Activated B cell treated with CpG ODN at 0.5 μM for 24 hours (primary cell): ENCODE results near the gene EPM2AIP1. TPM values are rescaled to one million over a fixed set of nuclear protein-coding genes. Genes with fewer than 3 reads are reported as not detected.

Experiments
- ATAC-seq: fragments of 200-7000 bp; cut with Tn5 transposase; one replicate; pipeline ENCODE4 v1.10.0; 2021; ENCODE audit warnings: low read depth, mild to moderate bottlenecking, moderate library complexity
- CTCF ChIA-PET: fragments of 350-600 bp; sonication (Branson Sonifier 250); formaldehyde crosslinking; loops from one replicate; lab custom pipeline; 2021; ENCODE audit warnings: antibody characterized with exemption; lab: Charles Lee
- POLR2A ChIA-PET: fragments of 350-600 bp; sonication (Branson Sonifier 250); formaldehyde crosslinking; loops from one replicate; lab custom pipeline; 2021; ENCODE audit warnings: antibody characterized with exemption; lab: Charles Lee
- DNase-seq: peaks from one replicate; pipeline ENCODE4 v3.0.0; 2022
- H3K27ac Mint-ChIP-seq: one replicate; pipeline ENCODE4 v1.8.0; 2020; ENCODE audit warnings: mixed read lengths
- H3K27me3 Mint-ChIP-seq: one replicate; pipeline ENCODE4 v1.8.0; 2021; ENCODE audit warnings: mixed read lengths
- H3K36me3 Mint-ChIP-seq: one replicate; pipeline ENCODE4 v1.8.0; 2021; ENCODE audit warnings: low read depth, mixed read lengths
- H3K4me1 Mint-ChIP-seq: one replicate; pipeline ENCODE4 v1.8.0; 2021; ENCODE audit warnings: mixed read lengths
- H3K4me3 Mint-ChIP-seq: one replicate; pipeline ENCODE4 v1.8.0; 2020; ENCODE audit warnings: mild to moderate bottlenecking, mixed read lengths
- H3K9me3 Mint-ChIP-seq: one replicate; pipeline ENCODE4 v1.8.0; 2020; ENCODE audit warnings: mixed read lengths
- CTCF ChIP-seq: fragments of 200-600 bp; IDR thresholded peaks from one replicate; pipeline ENCODE4 v1.8.0; 2022; ENCODE audit warnings: antibody characterized with exemption, mild to moderate bottlenecking
- intact Hi-C: fragments of 100-400 bp; cut with micrococcal nuclease; formaldehyde crosslinking; loops from one replicate; pipeline ENCODE4 v1.15.1; 2024
- total RNA-seq: library from RNA; stranded (reverse); gene quantifications from 2 replicates; pipeline ENCODE4 v1.2.3, GENCODE V29; 2022

Gene EPM2AIP1
- total RNA-seq, 1 donor from 2014 or later: 30.7 TPM

GRCh38 chr3:37029111-37029510 is 36.2 kb upstream of the EPM2AIP1 start:
- no peak for DNase-seq
- ChIA-PET CTCF (no interaction called here), POLR2A (no interaction called here)
- Mint-ChIP-seq H3K9me3 (no peaks in the 10 kb centered on the region), H3K27me3 (no peaks in the 10 kb centered on the region), H3K4me3 (no peak overlapping the region), H3K4me1 (peaks cover 7% of the 10 kb centered on the region), H3K27ac (no peak overlapping the region), H3K36me3 (peaks cover 76% of the 10 kb centered on the region)
- ATAC-seq: no peak
- intact Hi-C loops: no loop called here
- no peak for TF ChIP-seq CTCF

- H3K36me3 Mint-ChIP-seq: peaks cover 78% of the 10 kb centered on the region
- no peak overlapping the region for H3K27ac Mint-ChIP-seq
- intact Hi-C loops: no loop called here
Measured at GRCh38 chr3:37028329-37028728, 35.4 kb upstream of the EPM2AIP1 start.

GRCh38 chr3:37026851-37027250 is 33.9 kb upstream of the EPM2AIP1 start:
- H3K27ac Mint-ChIP-seq: no peak overlapping the region
- peaks cover 79% of the 10 kb centered on the region for H3K36me3 Mint-ChIP-seq
- peaks cover 7% of the 10 kb centered on the region for H3K4me1 Mint-ChIP-seq
- no peaks in the 10 kb centered on the region for H3K27me3 Mint-ChIP-seq
- ChIA-PET CTCF (no interaction called here), POLR2A (no interaction called here)
- H3K4me3 Mint-ChIP-seq: no peak overlapping the region
- DNase-seq (no peak), ATAC-seq (no peak)
- intact Hi-C loops: no loop called here
- H3K9me3 Mint-ChIP-seq: no peaks in the 10 kb centered on the region
- no peak for TF ChIP-seq CTCF

More at GRCh38 chr3:37028329-37028728, 35.4 kb upstream of the EPM2AIP1 start:
- Mint-ChIP-seq H3K9me3 (no peaks in the 10 kb centered on the region), H3K27me3 (no peaks in the 10 kb centered on the region), H3K4me3 (no peak overlapping the region), H3K4me1 (peaks cover 7% of the 10 kb centered on the region)
- ATAC-seq (no peak), DNase-seq (no peak)
- TF ChIP-seq CTCF: no peak
- ChIA-PET POLR2A (no interaction called here), CTCF (no interaction called here)

- ATAC-seq (no peak), DNase-seq (no peak)
- peaks cover 7% of the 10 kb centered on the region for H3K4me1 Mint-ChIP-seq
- intact Hi-C loops: no loop called here
- H3K27ac Mint-ChIP-seq: no peak overlapping the region
- H3K27me3 Mint-ChIP-seq: no peaks in the 10 kb centered on the region
- CTCF ChIA-PET: interaction anchor here (1.0 to 1.7 kb wide), 5 partner anchors 9 to 188 kb away, joined by 3 to 14 read pairs (median 5); no protein-coding TSS in a partner anchor
- peaks cover 79% of the 10 kb centered on the region for H3K36me3 Mint-ChIP-seq
- TF ChIP-seq CTCF: no peak
- POLR2A ChIA-PET: interaction anchor here (0.8 to 2.5 kb wide), 3 partner anchors 13 to 117 kb away, joined by 3 to 17 read pairs (median 3); partner anchors contain the start of genes EPM2AIP1 and MLH1
- no peak overlapping the region for H3K4me3 Mint-ChIP-seq
- H3K9me3 Mint-ChIP-seq: no peaks in the 10 kb centered on the region
Measured at GRCh38 chr3:37025561-37026335, 32.8 kb upstream of the EPM2AIP1 start.

- ATAC-seq (peak; percentile 58), DNase-seq (no peak)
- ChIA-PET CTCF (interaction anchor here (0.8 to 2.0 kb wide), 7 partner anchors 10 to 233 kb away, joined by 3 to 14 read pairs (median 4); no protein-coding TSS in a partner anchor), POLR2A (interaction anchor here (0.6 to 2.5 kb wide), 5 partner anchors 14 to 161 kb away, joined by 3 to 17 read pairs (median 3); partner anchors contain the start of genes EPM2AIP1 and MLH1)
- Mint-ChIP-seq H3K4me1 (peaks cover 7% of the 10 kb centered on the region), H3K36me3 (peaks cover 82% of the 10 kb centered on the region), H3K9me3 (no peaks in the 10 kb centered on the region), H3K27me3 (no peaks in the 10 kb centered on the region), H3K4me3 (no peak overlapping the region), H3K27ac (no peak overlapping the region)
- TF ChIP-seq CTCF: no peak
- intact Hi-C loops: loop anchor here (1.0 kb wide), 2 partner anchors 188 to 296 kb away; no protein-coding TSS in a partner anchor
Measured at GRCh38 chr3:37024820-37025405, 32.0 kb upstream of the EPM2AIP1 start.
